ENCODE results near the gene QRICH1.

Gene QRICH1

DNA sequence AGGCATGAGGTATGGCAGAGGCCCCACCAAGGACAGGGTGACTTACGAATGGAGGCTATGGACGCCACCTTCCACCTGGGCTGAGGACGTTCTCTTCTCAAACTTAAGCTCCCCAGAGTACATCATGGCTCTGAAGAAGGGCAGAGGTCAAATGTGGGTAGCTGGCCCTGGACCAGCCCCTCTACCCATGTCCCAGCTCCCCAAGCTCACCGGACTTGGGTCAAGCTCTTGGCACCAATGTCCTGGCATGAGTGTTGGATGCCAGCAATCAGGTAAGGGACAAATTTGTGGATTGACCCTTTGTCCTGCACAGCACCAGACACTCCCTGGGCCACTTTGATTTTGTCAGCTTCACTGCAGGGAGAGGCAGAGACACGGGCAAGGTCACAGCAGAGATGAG lies 69.4 kb downstream of the QRICH1 start:
- H3K4me3 ChIP-seq (ENCODE audit: low read depth, low read length) = no peak overlapping the region
- TF ChIP-seq, protein P1, sequence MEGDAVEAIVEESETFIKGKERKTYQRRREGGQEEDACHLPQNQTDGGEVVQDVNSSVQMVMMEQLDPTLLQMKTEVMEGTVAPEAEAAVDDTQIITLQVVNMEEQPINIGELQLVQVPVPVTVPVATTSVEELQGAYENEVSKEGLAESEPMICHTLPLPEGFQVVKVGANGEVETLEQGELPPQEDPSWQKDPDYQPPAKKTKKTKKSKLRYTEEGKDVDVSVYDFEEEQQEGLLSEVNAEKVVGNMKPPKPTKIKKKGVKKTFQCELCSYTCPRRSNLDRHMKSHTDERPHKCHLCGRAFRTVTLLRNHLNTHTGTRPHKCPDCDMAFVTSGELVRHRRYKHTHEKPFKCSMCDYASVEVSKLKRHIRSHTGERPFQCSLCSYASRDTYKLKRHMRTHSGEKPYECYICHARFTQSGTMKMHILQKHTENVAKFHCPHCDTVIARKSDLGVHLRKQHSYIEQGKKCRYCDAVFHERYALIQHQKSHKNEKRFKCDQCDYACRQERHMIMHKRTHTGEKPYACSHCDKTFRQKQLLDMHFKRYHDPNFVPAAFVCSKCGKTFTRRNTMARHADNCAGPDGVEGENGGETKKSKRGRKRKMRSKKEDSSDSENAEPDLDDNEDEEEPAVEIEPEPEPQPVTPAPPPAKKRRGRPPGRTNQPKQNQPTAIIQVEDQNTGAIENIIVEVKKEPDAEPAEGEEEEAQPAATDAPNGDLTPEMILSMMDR (IDR thresholded peaks at IDR 0.05; ENCODE audit: insufficient read depth, low read depth, low read length, missing control alignments) = no peak
- DNase-seq (ENCODE audit: low read depth) = peak; percentile 3

GRCh38 chr3:49023775-49024174 lies 70.1 kb downstream of the QRICH1 start:
- no peak for DNase-seq (ENCODE audit: low read depth)
- H3K4me3 ChIP-seq (ENCODE audit: low read depth, low read length) = no peak overlapping the region
- TF ChIP-seq, protein P1 (IDR thresholded peaks at IDR 0.05; ENCODE audit: insufficient read depth, low read depth, low read length, missing control alignments) = no peak

DNA sequence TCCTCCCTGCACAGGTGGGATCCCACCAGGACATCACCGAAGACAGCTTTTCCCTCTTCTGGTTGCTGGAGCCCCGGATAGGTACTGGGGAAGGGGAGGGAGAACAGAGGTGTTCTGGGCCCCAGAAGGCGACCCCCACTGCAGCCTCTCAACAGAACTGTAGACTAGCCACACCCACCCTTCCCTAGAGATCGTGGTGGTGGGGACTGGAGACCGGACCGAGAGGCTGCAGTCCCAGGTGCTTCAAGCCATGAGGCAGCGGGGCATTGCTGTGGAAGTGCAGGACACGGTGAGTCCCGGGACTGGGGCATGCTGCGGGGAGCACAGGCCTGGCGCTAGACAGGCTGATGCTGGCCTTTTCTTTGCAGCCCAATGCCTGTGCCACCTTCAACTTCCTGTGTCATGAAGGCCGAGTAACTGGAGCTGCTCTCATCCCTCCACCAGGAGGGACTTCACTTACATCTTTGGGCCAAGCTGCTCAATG lies 71.1 kb downstream of the QRICH1 start:
- H3K4me3 ChIP-seq (ENCODE audit: low read depth, low read length) = peak overlapping the region; percentile 94
- DNase-seq (ENCODE audit: low read depth) = peak; percentile 54
- TF ChIP-seq, protein P1 (IDR thresholded peaks at IDR 0.05; ENCODE audit: insufficient read depth, low read depth, low read length, missing control alignments) = no peak

- peak; percentile 97 for DNase-seq (ENCODE audit: low read depth)
- TF ChIP-seq, protein P1 (IDR thresholded peaks at IDR 0.05; ENCODE audit: insufficient read depth, low read depth, low read length, missing control alignments) = peak; percentile 97
- peak within 1 kb of the TSS; percentile 94 for H3K4me3 ChIP-seq (ENCODE audit: low read depth, low read length)
These were observed 71.8 kb downstream of the QRICH1 start, which contains the start of gene NDUFAF3 for GRCh38 chr3:49021813-49022687. NDUFAF3 (plus strand) TSS chr3:49022121; CDS start chr3:49022145, 24 bp downstream.

DNA sequence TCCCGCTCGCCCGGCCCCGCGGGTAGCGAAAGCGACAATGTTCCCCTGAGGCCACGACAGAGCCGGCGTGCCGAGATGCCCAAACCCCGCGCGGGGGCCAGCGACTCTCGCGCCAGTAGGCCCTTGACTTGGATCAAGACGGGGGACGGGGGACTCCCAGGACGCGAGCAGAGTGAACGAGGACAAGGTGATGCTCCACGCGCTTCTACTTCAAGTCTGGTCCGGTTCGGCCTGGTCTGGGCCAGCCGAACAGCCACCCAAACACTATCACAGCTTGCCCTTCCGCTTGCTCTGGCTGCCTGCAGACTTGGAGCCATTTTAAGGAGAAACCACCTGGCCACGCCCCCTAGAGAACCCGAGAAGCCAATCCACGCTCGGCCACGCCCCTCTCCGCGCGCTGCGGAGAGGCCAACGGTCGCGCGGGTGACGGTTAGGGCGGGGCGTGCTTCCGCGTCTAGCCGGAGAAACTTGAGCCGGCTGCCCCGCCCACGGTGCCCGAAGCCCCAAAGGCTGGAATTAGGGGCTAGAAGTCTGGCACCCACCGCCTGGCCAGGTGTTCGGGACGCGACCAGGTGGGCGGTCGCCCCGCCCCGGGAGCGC lies 72.6 kb downstream of the QRICH1 start:
- peak; percentile 99 for DNase-seq (ENCODE audit: low read depth)
- H3K4me3 ChIP-seq (ENCODE audit: low read depth, low read length) = peak overlapping the region; percentile 94
- TF ChIP-seq, protein P1 (IDR thresholded peaks at IDR 0.05; ENCODE audit: insufficient read depth, low read depth, low read length, missing control alignments) = no peak

- TF ChIP-seq, protein P1 (IDR thresholded peaks at IDR 0.05; ENCODE audit: insufficient read depth, low read depth, low read length, missing control alignments) = no peak
- H3K4me3 ChIP-seq (ENCODE audit: low read depth, low read length) = peak overlapping the region; percentile 94
- peak; percentile 75 for DNase-seq (ENCODE audit: low read depth)
These were observed 73.3 kb downstream of the QRICH1 start for GRCh38 chr3:49020330-49021212.

All from GM12865 (cell line).